SK-N-SH treated with all-trans-retinoic acid at 6 μM for 48 hours (cell line): Measurements from ENCODE around the gene CSTF2T.

Experiments used
- ESRRG ChIP-seq: fragments of 250-450 bp; sonication (Bioruptor Pico); IDR thresholded peaks from 2 replicates; pipeline ENCODE4 v1.6.1; 2021; ENCODE audit warnings: mild to moderate bottlenecking
- PATZ1 ChIP-seq: fragments of 250-450 bp; sonication (Bioruptor Pico); IDR thresholded peaks from 2 replicates; pipeline ENCODE4 v1.8.0; 2020; ENCODE audit warnings: mild to moderate bottlenecking, moderate library complexity, borderline replicate concordance
- TCF4 ChIP-seq: fragments of 250-450 bp; sonication (Bioruptor Pico); IDR thresholded peaks from 2 replicates; pipeline ENCODE4 v1.8.0; 2021; ENCODE audit warnings: mild to moderate bottlenecking, moderate library complexity, borderline replicate concordance
- ZFP3 ChIP-seq: fragments of 250-450 bp; sonication (Bioruptor Pico); IDR thresholded peaks from 2 replicates; pipeline ENCODE4 v1.5.0; 2020; ENCODE audit warnings: mild to moderate bottlenecking, moderate library complexity

GRCh38 chr10:51675088-51675487, 24.3 kb downstream of the CSTF2T start:
- TF ChIP-seq ESRRG (CRISPR knock-in tag): no peak
- no peak for TF ChIP-seq ZFP3
- TF ChIP-seq PATZ1 (CRISPR knock-in tag): no peak
- no peak for TF ChIP-seq TCF4 (CRISPR knock-in tag)
